ENCODE data around the gene SMAD9. TPM values are rescaled to one million over a fixed set of nuclear protein-coding genes. Genes with fewer than 3 reads are reported as not detected.

SMAD9 gene
- total RNA-seq, 2 experiments from 2014 or later: 10.3 to 10.8 TPM

DNA sequence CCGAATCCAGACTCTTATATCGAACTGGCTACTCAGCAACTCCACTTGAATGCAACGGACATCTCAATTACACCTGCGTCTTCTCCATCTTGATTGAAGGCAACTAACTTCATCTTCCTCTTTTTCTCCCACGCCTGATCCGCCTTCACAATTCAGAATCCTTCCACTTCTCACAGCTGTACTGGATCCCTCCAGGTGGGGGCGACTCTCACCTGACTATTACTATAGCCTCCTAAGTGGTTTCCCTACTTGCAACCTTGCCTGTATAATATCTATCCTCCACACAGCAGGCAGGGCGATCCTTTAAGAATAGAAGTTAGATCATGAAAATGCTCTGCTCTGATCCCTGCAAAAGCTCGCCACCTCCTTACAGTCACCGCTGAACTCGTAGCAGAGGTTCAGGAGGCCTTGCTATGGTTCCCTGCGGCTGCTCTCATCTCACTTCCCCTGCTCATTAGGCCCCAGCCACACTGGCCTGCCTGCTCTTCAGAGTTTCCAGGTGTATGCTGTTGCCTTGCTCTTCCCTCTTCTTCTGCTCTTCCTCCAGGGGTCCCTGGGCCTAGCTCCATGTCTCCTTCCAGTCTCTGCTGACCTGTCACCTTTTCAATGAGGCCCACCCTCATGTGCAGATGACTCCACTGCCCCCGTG, 69.1 kb downstream of the SMAD9 start:
- BruUV-seq (replicated peaks): no TSS peak
- H3K9me2 ChIP-seq (ENCODE audit: insufficient read depth, low read length): no peaks in the 10 kb centered on the region
- ChIA-PET CTCF (ENCODE audit: unreplicated experiment) (no interaction called here), POLR2A (interaction anchor here (0.7 to 1.6 kb wide), 4 partner anchors 9 to 138 kb away, joined by 3 to 5 read pairs (median 4); no protein-coding TSS in a partner anchor)
- no peak for TF ChIP-seq EZH2phosphoT487 (IDR thresholded peaks at IDR 0.05; ENCODE audit: borderline replicate concordance, low read depth, low read length)
- TF ChIP-seq, protein P1, sequence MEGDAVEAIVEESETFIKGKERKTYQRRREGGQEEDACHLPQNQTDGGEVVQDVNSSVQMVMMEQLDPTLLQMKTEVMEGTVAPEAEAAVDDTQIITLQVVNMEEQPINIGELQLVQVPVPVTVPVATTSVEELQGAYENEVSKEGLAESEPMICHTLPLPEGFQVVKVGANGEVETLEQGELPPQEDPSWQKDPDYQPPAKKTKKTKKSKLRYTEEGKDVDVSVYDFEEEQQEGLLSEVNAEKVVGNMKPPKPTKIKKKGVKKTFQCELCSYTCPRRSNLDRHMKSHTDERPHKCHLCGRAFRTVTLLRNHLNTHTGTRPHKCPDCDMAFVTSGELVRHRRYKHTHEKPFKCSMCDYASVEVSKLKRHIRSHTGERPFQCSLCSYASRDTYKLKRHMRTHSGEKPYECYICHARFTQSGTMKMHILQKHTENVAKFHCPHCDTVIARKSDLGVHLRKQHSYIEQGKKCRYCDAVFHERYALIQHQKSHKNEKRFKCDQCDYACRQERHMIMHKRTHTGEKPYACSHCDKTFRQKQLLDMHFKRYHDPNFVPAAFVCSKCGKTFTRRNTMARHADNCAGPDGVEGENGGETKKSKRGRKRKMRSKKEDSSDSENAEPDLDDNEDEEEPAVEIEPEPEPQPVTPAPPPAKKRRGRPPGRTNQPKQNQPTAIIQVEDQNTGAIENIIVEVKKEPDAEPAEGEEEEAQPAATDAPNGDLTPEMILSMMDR (conservative IDR thresholded peaks at IDR 0.05; ENCODE audit: low read length): peak; percentile 71
- no peak overlapping the region for H3K4me3 ChIP-seq (ENCODE audit: low read depth, low read length, poor library complexity, severe bottlenecking)
- no peaks in the 10 kb centered on the region for H3K79me2 ChIP-seq (ENCODE audit: insufficient read depth, low read depth, low read length)
- no peak overlapping the region for H2AFZ ChIP-seq (ENCODE audit: low read length)
- H3K36me3 ChIP-seq (ENCODE audit: insufficient read depth, low read length): peaks cover 29% of the 10 kb centered on the region
- H3K9me3 ChIP-seq (ENCODE audit: low read length): no peaks in the 10 kb centered on the region
- no peaks in the 10 kb centered on the region for H4K20me1 ChIP-seq (ENCODE audit: insufficient read depth, low read length)
- H3K27ac ChIP-seq (ENCODE audit: low read depth, low read length, poor library complexity, severe bottlenecking): no peak overlapping the region
- H3K4me1 ChIP-seq (ENCODE audit: insufficient read depth, low read length, poor library complexity, severe bottlenecking): no peaks in the 10 kb centered on the region
- no peak overlapping the region for H3K4me2 ChIP-seq (ENCODE audit: low read length)
- intact Hi-C loops (cut with micrococcal nuclease; ENCODE audit: unreplicated experiment): no loop called here
- DNase-seq (ENCODE audit: low spot score): peak; percentile 29

DNA sequence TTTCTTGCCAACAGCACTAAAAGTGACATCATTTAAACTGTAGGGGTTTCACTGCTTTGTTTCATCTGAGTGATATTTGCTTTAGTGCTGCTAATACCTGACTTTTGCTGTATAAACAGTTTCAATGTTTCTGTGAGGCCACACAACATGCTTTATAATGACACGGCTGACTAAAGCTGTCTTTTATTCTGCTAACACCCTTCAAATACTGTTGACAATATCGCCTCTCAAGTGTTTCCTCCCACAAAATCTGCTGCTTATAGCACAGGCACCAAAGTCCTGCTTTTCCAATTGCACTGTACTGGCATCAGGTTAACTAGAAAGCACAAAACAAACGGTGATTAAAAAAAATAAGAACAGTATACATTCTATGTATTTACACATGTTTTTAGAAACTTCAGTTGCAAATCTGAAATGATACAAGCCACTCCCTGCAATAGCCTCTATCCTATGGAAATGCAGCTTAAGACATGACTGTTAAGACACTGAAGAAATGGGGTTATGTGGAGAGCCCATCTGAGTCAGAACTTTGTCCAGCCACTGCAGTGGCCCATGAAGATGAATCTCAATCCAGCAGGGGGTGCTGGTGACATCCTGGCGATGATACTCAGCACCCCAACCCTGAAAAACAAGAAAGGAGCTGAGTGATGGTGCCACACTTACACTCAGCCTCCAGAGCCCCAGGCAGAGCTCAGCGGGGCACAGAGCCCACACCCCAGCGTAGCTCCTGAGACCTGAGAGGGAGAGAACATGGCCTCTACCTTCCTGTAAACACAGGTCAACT, 71.6 kb downstream of the SMAD9 start:
- DNase-seq (ENCODE audit: low spot score): peak; percentile 29
- Histone ChIP-seq H3K4me1 (ENCODE audit: insufficient read depth, low read length, poor library complexity, severe bottlenecking) (no peaks in the 10 kb centered on the region), H3K36me3 (ENCODE audit: insufficient read depth, low read length) (peaks cover 38% of the 10 kb centered on the region), H3K9me2 (ENCODE audit: insufficient read depth, low read length) (no peaks in the 10 kb centered on the region), H3K4me3 (ENCODE audit: low read depth, low read length, poor library complexity, severe bottlenecking) (no peak overlapping the region), H3K27ac (ENCODE audit: low read depth, low read length, poor library complexity, severe bottlenecking) (no peak overlapping the region), H4K20me1 (ENCODE audit: insufficient read depth, low read length) (no peaks in the 10 kb centered on the region), H3K9me3 (ENCODE audit: low read length) (no peaks in the 10 kb centered on the region), H3K79me2 (ENCODE audit: insufficient read depth, low read depth, low read length) (no peaks in the 10 kb centered on the region), H3K4me2 (ENCODE audit: low read length) (no peak overlapping the region), H2AFZ (ENCODE audit: low read length) (no peak overlapping the region)
- CTCF ChIA-PET (ENCODE audit: unreplicated experiment): no interaction called here
- BruUV-seq (replicated peaks): no TSS peak
- TF ChIP-seq EZH2phosphoT487 (IDR thresholded peaks at IDR 0.05; ENCODE audit: borderline replicate concordance, low read depth, low read length): no peak
- TF ChIP-seq, protein P1 (conservative IDR thresholded peaks at IDR 0.05; ENCODE audit: low read length): peak; percentile 72
- intact Hi-C loops (cut with micrococcal nuclease; ENCODE audit: unreplicated experiment): no loop called here
- POLR2A ChIA-PET: interaction anchor here (1.7 kb wide), 1 partner anchor 25 kb away, joined by 4 read pairs; no protein-coding TSS in a partner anchor

DNA sequence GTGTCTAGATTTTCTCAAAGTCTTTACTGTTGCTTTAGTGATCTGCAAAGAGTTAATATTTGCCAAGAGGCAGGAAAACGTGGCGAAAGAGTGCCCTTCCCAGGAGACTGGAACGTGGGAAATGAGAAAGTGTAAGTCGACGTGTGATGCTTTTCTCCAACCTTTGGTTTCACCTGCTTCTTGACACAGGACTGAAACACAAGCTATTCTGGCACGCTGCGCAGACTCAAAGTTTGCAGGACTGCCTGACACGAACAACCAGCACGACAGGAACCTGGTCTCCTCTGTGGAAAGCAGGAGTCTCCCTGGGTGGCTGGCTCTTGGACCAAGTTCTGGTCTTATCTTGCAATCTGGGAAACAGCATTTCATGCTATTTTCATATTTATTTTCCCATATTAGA, 72.4 kb downstream of the SMAD9 start:
- H4K20me1 ChIP-seq (ENCODE audit: insufficient read depth, low read length): no peaks in the 10 kb centered on the region
- BruUV-seq (replicated peaks): no TSS peak
- H3K9me3 ChIP-seq (ENCODE audit: low read length): no peaks in the 10 kb centered on the region
- H3K9me2 ChIP-seq (ENCODE audit: insufficient read depth, low read length): no peaks in the 10 kb centered on the region
- no peak overlapping the region for H3K27ac ChIP-seq (ENCODE audit: low read depth, low read length, poor library complexity, severe bottlenecking)
- no peaks in the 10 kb centered on the region for H3K4me1 ChIP-seq (ENCODE audit: insufficient read depth, low read length, poor library complexity, severe bottlenecking)
- no peaks in the 10 kb centered on the region for H3K79me2 ChIP-seq (ENCODE audit: insufficient read depth, low read depth, low read length)
- CTCF ChIA-PET (ENCODE audit: unreplicated experiment): no interaction called here
- DNase-seq (ENCODE audit: low spot score): no peak
- POLR2A ChIA-PET: interaction anchor here (1.7 kb wide), 1 partner anchor 24 kb away, joined by 4 read pairs; no protein-coding TSS in a partner anchor
- intact Hi-C loops (cut with micrococcal nuclease; ENCODE audit: unreplicated experiment): no loop called here
- H3K36me3 ChIP-seq (ENCODE audit: insufficient read depth, low read length): peaks cover 32% of the 10 kb centered on the region
- no peak overlapping the region for H3K4me3 ChIP-seq (ENCODE audit: low read depth, low read length, poor library complexity, severe bottlenecking)
- H3K4me2 ChIP-seq (ENCODE audit: low read length): no peak overlapping the region
- no peak overlapping the region for H2AFZ ChIP-seq (ENCODE audit: low read length)
- no peak for TF ChIP-seq EZH2phosphoT487 (IDR thresholded peaks at IDR 0.05; ENCODE audit: borderline replicate concordance, low read depth, low read length)
- TF ChIP-seq, protein P1 (conservative IDR thresholded peaks at IDR 0.05; ENCODE audit: low read length): no peak
